Erythroblast (primary cell): ENCODE data around the gene VSTM2B.

Source experiments
- DNase-seq, 2 experiments: peaks; one replicate each; lab custom pipeline; 2025; lab: John Stamatoyannopoulos, UW
- GATA1 ChIP-seq: IDR thresholded peaks from 2 replicates; pipeline ENCODE4 v1.6.1; 2011; ENCODE audit warnings: low read depth, mild to moderate bottlenecking, control low read depth, low read length, moderate library complexity
- POLR2A ChIP-seq: IDR thresholded peaks from 2 replicates; pipeline ENCODE4 v1.6.1; 2011; ENCODE audit warnings: mild to moderate bottlenecking, low read length

The VSTM2B gene

GRCh38 chr19:29515233-29515619 is 10.6 kb upstream of the VSTM2B start:
- no peak for TF ChIP-seq GATA1
- no peak for TF ChIP-seq POLR2A

GRCh38 chr19:29515706-29516357 is 10.0 kb upstream of the VSTM2B start:
- no peak for TF ChIP-seq GATA1
- no peak for TF ChIP-seq POLR2A
- no peak for DNase-seq

More at GRCh38 chr19:29515233-29515619, 10.6 kb upstream of the VSTM2B start:
- DNase-seq = no peak

- DNase-seq = no peak
- TF ChIP-seq POLR2A (no peak), GATA1 (no peak)
Measured at GRCh38 chr19:29516358-29516725, 9.5 kb upstream of the VSTM2B start.

GRCh38 chr19:29516821-29517395 is 8.9 kb upstream of the VSTM2B start:
- DNase-seq = no peak
- TF ChIP-seq GATA1 = no peak
- no peak for TF ChIP-seq POLR2A

- TF ChIP-seq GATA1 (no peak), POLR2A (no peak)
- DNase-seq = no peak
Measured at GRCh38 chr19:29517412-29517811, 8.4 kb upstream of the VSTM2B start.

GRCh38 chr19:29517946-29518345 is 7.8 kb upstream of the VSTM2B start:
- TF ChIP-seq POLR2A = no peak
- TF ChIP-seq GATA1 = no peak
- DNase-seq = no peak

- no peak for TF ChIP-seq POLR2A
- TF ChIP-seq GATA1 = no peak
- DNase-seq = no peak
Measured at GRCh38 chr19:29519146-29519545, 6.6 kb upstream of the VSTM2B start.

- no peak for DNase-seq
- TF ChIP-seq GATA1 (no peak), POLR2A (no peak)
Measured at GRCh38 chr19:29519931-29520330, 5.9 kb upstream of the VSTM2B start.

GRCh38 chr19:29520390-29520789 is 5.4 kb upstream of the VSTM2B start:
- no peak for DNase-seq
- TF ChIP-seq GATA1 (no peak), POLR2A (no peak)

- DNase-seq = no peak
Measured at GRCh38 chr19:29521291-29522075, 4.3 kb upstream of the VSTM2B start.

GRCh38 chr19:29523568-29523967 is 2.2 kb upstream of the VSTM2B start:
- no peak for DNase-seq
- TF ChIP-seq POLR2A (no peak), GATA1 (no peak)

More at GRCh38 chr19:29521291-29522075, 4.3 kb upstream of the VSTM2B start:
- TF ChIP-seq POLR2A = no peak
- no peak for TF ChIP-seq GATA1

GRCh38 chr19:29524201-29524911 is 1.4 kb upstream of the VSTM2B start:
- TF ChIP-seq POLR2A (no peak), GATA1 (no peak)
- no peak for DNase-seq

- DNase-seq = no peak
Measured at GRCh38 chr19:29524912-29525831, 622 bp upstream of the VSTM2B start.

More at GRCh38 chr19:29524912-29525831, 622 bp upstream of the VSTM2B start:
- TF ChIP-seq POLR2A (no peak), GATA1 (no peak)
